MM.1S (cell line): ENCODE data around the gene ARHGEF1.
A peak's percentile ranks its signal among the peaks of the same experiment; 100 is the strongest.

Experiments used
- DNase-seq: peaks from one replicate; pipeline ENCODE4 v3.0.0-alpha.2; 2015
- H2AFZ ChIP-seq: fragments of 300-600 bp; sonication (generic); 2 replicates; pipeline ENCODE4 v1.6.0; 2016; ENCODE audit warnings: antibody characterized with exemption, low read length
- H3F3A ChIP-seq: fragments of 300-600 bp; sonication (generic); 2 replicates; pipeline ENCODE4 v1.6.1; 2016; ENCODE audit warnings: mild to moderate bottlenecking, antibody characterized with exemption, low read length, moderate library complexity, mixed read lengths; ENCODE audit not compliant: insufficient read depth
- H3K27ac ChIP-seq: fragments of 300-600 bp; sonication (generic); 2 replicates; pipeline ENCODE4 v1.5.1; 2016; ENCODE audit warnings: mild to moderate bottlenecking, low read length
- H3K27me3 ChIP-seq: fragments of 300-600 bp; sonication (generic); replicated peaks from 2 replicates; pipeline ENCODE4 v1.6.0; 2016; ENCODE audit warnings: low read length; ENCODE audit not compliant: insufficient read depth
- H3K36me3 ChIP-seq: fragments of 300-600 bp; sonication (generic); replicated peaks from 2 replicates; pipeline ENCODE4 v1.6.1; 2016; ENCODE audit warnings: mild to moderate bottlenecking, low read length, mixed read lengths; ENCODE audit not compliant: insufficient read depth
- H3K4me1 ChIP-seq: fragments of 300-600 bp; sonication (generic); 2 replicates; pipeline ENCODE4 v1.6.1; 2016; ENCODE audit warnings: low read length, mixed read lengths
- H3K4me2 ChIP-seq: fragments of 300-600 bp; sonication (generic); 2 replicates; pipeline ENCODE4 v1.6.0; 2016; ENCODE audit warnings: low read depth, low read length
- H3K4me3 ChIP-seq: fragments of 300-600 bp; sonication (generic); 2 replicates; pipeline ENCODE4 v1.5.1; 2016; ENCODE audit warnings: low read length, mixed read lengths
- H3K79me2 ChIP-seq: fragments of 300-600 bp; sonication (generic); 2 replicates; pipeline ENCODE4 v1.6.1; 2016; ENCODE audit warnings: mixed run types, low read length, mixed read lengths
- H3K9ac ChIP-seq: fragments of 300-600 bp; sonication (generic); 2 replicates; pipeline ENCODE4 v1.6.1; 2016; ENCODE audit warnings: low read length, mixed read lengths
- H3K9me2 ChIP-seq: fragments of 300-600 bp; sonication (generic); replicated peaks from 2 replicates; pipeline ENCODE4 v1.6.1; 2016; ENCODE audit warnings: mild to moderate bottlenecking, low read length, mixed read lengths; ENCODE audit not compliant: insufficient read depth
- H3K9me3 ChIP-seq: fragments of 300-600 bp; sonication (generic); replicated peaks from 2 replicates; pipeline ENCODE4 v1.6.1; 2016; ENCODE audit warnings: mild to moderate bottlenecking, low read length, mixed read lengths; ENCODE audit not compliant: insufficient read depth
- H4K20me1 ChIP-seq: fragments of 300-600 bp; sonication (generic); 2 replicates; pipeline ENCODE4 v1.6.1; 2016; ENCODE audit warnings: mild to moderate bottlenecking, low read length, moderate library complexity, mixed read lengths; ENCODE audit not compliant: insufficient read depth
- CTCF ChIP-seq: fragments of 300-600 bp; sonication (generic); IDR thresholded peaks from 2 replicates; pipeline ENCODE4 v1.5.1; 2016; ENCODE audit warnings: antibody characterized with exemption, low read length, mixed read lengths
- EZH2 ChIP-seq: fragments of 300-600 bp; sonication (generic); optimal IDR thresholded peaks from 2 replicates; pipeline ENCODE3; 2017; ENCODE audit warnings: low read depth, mild to moderate bottlenecking, antibody characterized with exemption, low read length, mixed read lengths
- EZH2phosphoT487 ChIP-seq: fragments of 300-600 bp; sonication (generic); IDR thresholded peaks from 2 replicates; pipeline ENCODE4 v1.6.1; 2018; ENCODE audit warnings: antibody characterized with exemption, low read length

ARHGEF1 gene

GRCh38 chr19:41853344-41853743, 29.6 kb upstream of the ARHGEF1 start:
- Histone ChIP-seq H3K4me3 (no peak overlapping the region), H2AFZ (no peak overlapping the region), H3K79me2 (no peaks in the 10 kb centered on the region), H3K36me3 (no peaks in the 10 kb centered on the region), H3K4me1 (no peaks in the 10 kb centered on the region), H3K9me2 (no peaks in the 10 kb centered on the region), H3K4me2 (no peak overlapping the region), H3K9me3 (no peaks in the 10 kb centered on the region), H4K20me1 (no peaks in the 10 kb centered on the region), H3K9ac (no peak overlapping the region), H3F3A (no peaks in the 10 kb centered on the region), H3K27ac (no peak overlapping the region), H3K27me3 (peaks cover 51% of the 10 kb centered on the region)
- no peak for DNase-seq
- no peak for TF ChIP-seq EZH2phosphoT487

- TF ChIP-seq EZH2: no peak
- no peak for TF ChIP-seq EZH2phosphoT487
- TF ChIP-seq CTCF: no peak
- no peak overlapping the region for H3K4me2 ChIP-seq
Measured at GRCh38 chr19:41853768-41854167, 29.2 kb upstream of the ARHGEF1 start.

GRCh38 chr19:41859213-41859617, 23.8 kb upstream of the ARHGEF1 start:
- H2AFZ ChIP-seq: peak overlapping the region; percentile 12; the same call in 1 of the 2 replicates
- no peaks in the 10 kb centered on the region for H3K9me2 ChIP-seq
- peak overlapping the region; percentile 24; the same call in 1 of the 2 replicates for H3K9ac ChIP-seq
- H3K27me3 ChIP-seq: 0 out of 2 replicates have a peak, but pooled peaks cover 5% of the 10 kb centered on the region
- peaks cover 35% of the 10 kb centered on the region for H3K4me1 ChIP-seq
- H3K27ac ChIP-seq: no peak overlapping the region
- peaks cover 42% of the 10 kb centered on the region for H3K79me2 ChIP-seq
- H3K36me3 ChIP-seq: peaks cover 9% of the 10 kb centered on the region; the same call in 1 of the 2 replicates
- peak overlapping the region; percentile 67 for H3K4me2 ChIP-seq
- H3F3A ChIP-seq: peaks cover 13% of the 10 kb centered on the region
- DNase-seq: no peak
- H3K4me3 ChIP-seq: peak overlapping the region; percentile 30; the same call in 1 of the 2 replicates
- no peaks in the 10 kb centered on the region for H3K9me3 ChIP-seq
- TF ChIP-seq EZH2phosphoT487 (no peak), CTCF (no peak)
- H4K20me1 ChIP-seq: peaks cover 9% of the 10 kb centered on the region

More at GRCh38 chr19:41853768-41854167, 29.2 kb upstream of the ARHGEF1 start:
- Histone ChIP-seq H3K36me3 (no peaks in the 10 kb centered on the region), H3K79me2 (no peaks in the 10 kb centered on the region), H4K20me1 (no peaks in the 10 kb centered on the region), H2AFZ (no peak overlapping the region), H3F3A (no peaks in the 10 kb centered on the region), H3K4me3 (no peak overlapping the region), H3K27me3 (peaks cover 47% of the 10 kb centered on the region), H3K9ac (no peak overlapping the region), H3K9me3 (no peaks in the 10 kb centered on the region), H3K27ac (no peak overlapping the region), H3K9me2 (no peaks in the 10 kb centered on the region), H3K4me1 (peaks cover under 1% of the 10 kb centered on the region; the same call in 1 of the 2 replicates)
- no peak for DNase-seq

GRCh38 chr19:41859618-41860418, 23.2 kb upstream of the ARHGEF1 start, which contains the start of gene RPS19:
TSS of gene RPS19 (plus strand) at chr19:41860255. CDS start at chr19:41860775, 520 bp downstream.
- Histone ChIP-seq H3K9ac (peak within 1 kb of the TSS; percentile 99), H3K4me3 (peak within 1 kb of the TSS; percentile 97), H3F3A (peaks cover 19% of the 10 kb centered on the region), H3K79me2 (peaks cover 48% of the 10 kb centered on the region), H3K27ac (peak within 1 kb of the TSS; percentile 92), H3K9me3 (no peaks in the 10 kb centered on the region), H3K4me1 (peaks cover 41% of the 10 kb centered on the region), H3K27me3 (no peaks in the 10 kb centered on the region), H3K4me2 (peak within 1 kb of the TSS; percentile 87), H3K9me2 (no peaks in the 10 kb centered on the region), H4K20me1 (peaks cover 12% of the 10 kb centered on the region), H3K36me3 (peaks cover 12% of the 10 kb centered on the region; the same call in 1 of the 2 replicates), H2AFZ (peak within 1 kb of the TSS; percentile 75)
- DNase-seq: peak; percentile 97
- TF ChIP-seq EZH2phosphoT487 (no peak), EZH2 (no peak), CTCF (peak; percentile 70)
